Neural cell (in vitro differentiated cells): Measurements from ENCODE around the gene DEPDC5. TPM values are rescaled to one million over a fixed set of nuclear protein-coding genes. Genes with fewer than 3 reads are reported as not detected.
A peak's percentile ranks its signal among the peaks of the same experiment; 100 is the strongest.

ENCODE experiments used
- H2AFZ ChIP-seq: fragments of 200-600, 300-800 bp; sonication (generic), shearing (Covaris generic); 2 replicates; pipeline ENCODE4 v1.6.0; 2014; ENCODE audit warnings: low read depth, mild to moderate bottlenecking, antibody characterized with exemption, low read length, moderate library complexity
- H3F3A ChIP-seq: fragments of 200-600 bp; shearing (Covaris generic); 2 replicates; pipeline ENCODE4 v1.6.1; 2016; ENCODE audit warnings: mild to moderate bottlenecking, moderate library complexity, mixed read lengths, antibody characterized with exemption, low read length; ENCODE audit not compliant: insufficient read depth, poor library complexity, severe bottlenecking
- H3K27ac ChIP-seq: fragments of 200-600, 300-800 bp; sonication (generic), shearing (Covaris generic); 2 replicates; pipeline ENCODE4 v1.5.1; 2014; ENCODE audit warnings: mild to moderate bottlenecking, low read length, moderate library complexity
- H3K27me3 ChIP-seq: fragments of 300-800, 200-600 bp; sonication (generic), shearing (Covaris generic); 2 replicates; pipeline ENCODE4 v1.6.0; 2014; ENCODE audit warnings: mild to moderate bottlenecking, low read depth, low read length, moderate library complexity; ENCODE audit not compliant: insufficient read depth
- H3K36me3 ChIP-seq: fragments of 300-800, 200-600 bp; sonication (generic), shearing (Covaris generic); 2 replicates; pipeline ENCODE4 v1.5.1; 2014; ENCODE audit warnings: mild to moderate bottlenecking, antibody characterized with exemption, low read length, moderate library complexity; ENCODE audit not compliant: insufficient read depth
- H3K4me2 ChIP-seq: fragments of 300-800, 200-600 bp; sonication (generic), shearing (Covaris generic); 2 replicates; pipeline ENCODE4 v1.6.0; 2014; ENCODE audit warnings: mild to moderate bottlenecking, low read length
- H3K4me3 ChIP-seq: fragments of 300-800, 200-600 bp; sonication (generic), shearing (Covaris generic); 2 replicates; pipeline ENCODE4 v1.5.1; 2014; ENCODE audit warnings: mild to moderate bottlenecking, low read length, moderate library complexity
- H3K79me2 ChIP-seq: fragments of 200-600 bp; shearing (Covaris generic); replicated peaks from 2 replicates; pipeline ENCODE4 v1.6.0; 2014; ENCODE audit warnings: mild to moderate bottlenecking, low read length, moderate library complexity; ENCODE audit not compliant: insufficient read depth
- H3K9ac ChIP-seq: fragments of 300-800, 200-600 bp; sonication (generic), shearing (Covaris generic); 2 replicates; pipeline ENCODE4 v1.6.1; 2016; ENCODE audit warnings: mild to moderate bottlenecking, low read length, mixed read lengths
- H3K9me2 ChIP-seq: fragments of 200-600 bp; shearing (Covaris generic); 2 replicates; pipeline ENCODE4 v1.6.1; 2016; ENCODE audit warnings: mild to moderate bottlenecking, low read length, mixed read lengths; ENCODE audit not compliant: insufficient read depth
- H3K9me3 ChIP-seq: fragments of 200-600, 300-800 bp; sonication (generic), shearing (Covaris generic); 2 replicates; pipeline ENCODE4 v1.6.1; 2016; ENCODE audit warnings: mild to moderate bottlenecking, mixed run types, low read length, moderate library complexity, mixed read lengths
- H4K20me1 ChIP-seq: fragments of 200-600 bp; shearing (Covaris generic); 2 replicates; pipeline ENCODE4 v1.6.1; 2016; ENCODE audit warnings: mild to moderate bottlenecking, mixed run types; ENCODE audit not compliant: insufficient read depth
- EP300 ChIP-seq: fragments of 450-650 bp; conservative IDR thresholded peaks from 2 replicates; pipeline ENCODE4 v1.6.1; 2014; ENCODE audit warnings: antibody characterized with exemption, mild to moderate bottlenecking, moderate library complexity; ENCODE audit not compliant: poor library complexity, severe bottlenecking
- EZH2 ChIP-seq: fragments of 200-600, 300-800 bp; shearing (Covaris generic), sonication (generic); IDR thresholded peaks from 2 replicates; pipeline ENCODE4 v1.6.1; 2014; ENCODE audit warnings: antibody characterized with exemption, low read length, borderline replicate concordance, mild to moderate bottlenecking; ENCODE audit not compliant: insufficient read depth, poor library complexity, severe bottlenecking
- MXI1 ChIP-seq: fragments of 450-650 bp; conservative IDR thresholded peaks from 2 replicates; pipeline ENCODE4 v1.6.1; 2014; ENCODE audit warnings: antibody characterized with exemption, mild to moderate bottlenecking; ENCODE audit not compliant: poor library complexity, severe bottlenecking
- POLR2AphosphoS5 ChIP-seq: IDR thresholded peaks from 2 replicates; pipeline ENCODE4 v1.6.1; 2012
- RAD21 ChIP-seq: fragments of 450-650 bp; conservative IDR thresholded peaks from 2 replicates; pipeline ENCODE4 v1.6.1; 2014; ENCODE audit warnings: antibody characterized with exemption, mild to moderate bottlenecking, moderate library complexity
- SMC3 ChIP-seq: fragments of 450-650 bp; conservative IDR thresholded peaks from 2 replicates; pipeline ENCODE4 v1.6.1; 2014; ENCODE audit warnings: antibody characterized with exemption, mild to moderate bottlenecking, moderate library complexity; ENCODE audit not compliant: poor library complexity
- TAF1 ChIP-seq: IDR thresholded peaks from 2 replicates; pipeline ENCODE4 v1.6.1; 2012; ENCODE audit warnings: low read depth
- polyA plus RNA-seq: library from polyadenylated mRNA; depleted of rRNA; stranded (reverse); fragments of >200 nt; gene quantifications from 2 replicates; pipeline ENCODE4 v1.2.3, GENCODE V29; 2014
- TF ChIP-seq, protein P1 (sequence below): IDR thresholded peaks from 2 replicates; pipeline ENCODE4 v1.6.1; 2012; ENCODE audit warnings: borderline replicate concordance
- TF ChIP-seq, protein P2 (sequence below): fragments of 450-650 bp; IDR thresholded peaks from 2 replicates; pipeline ENCODE4 v1.5.1; 2014; ENCODE audit warnings: antibody characterized with exemption, mild to moderate bottlenecking, moderate library complexity; ENCODE audit not compliant: poor library complexity, severe bottlenecking

Gene DEPDC5
- polyA plus RNA-seq, 1 donor from 2014 or later, result 11.3 TPM

DNA sequence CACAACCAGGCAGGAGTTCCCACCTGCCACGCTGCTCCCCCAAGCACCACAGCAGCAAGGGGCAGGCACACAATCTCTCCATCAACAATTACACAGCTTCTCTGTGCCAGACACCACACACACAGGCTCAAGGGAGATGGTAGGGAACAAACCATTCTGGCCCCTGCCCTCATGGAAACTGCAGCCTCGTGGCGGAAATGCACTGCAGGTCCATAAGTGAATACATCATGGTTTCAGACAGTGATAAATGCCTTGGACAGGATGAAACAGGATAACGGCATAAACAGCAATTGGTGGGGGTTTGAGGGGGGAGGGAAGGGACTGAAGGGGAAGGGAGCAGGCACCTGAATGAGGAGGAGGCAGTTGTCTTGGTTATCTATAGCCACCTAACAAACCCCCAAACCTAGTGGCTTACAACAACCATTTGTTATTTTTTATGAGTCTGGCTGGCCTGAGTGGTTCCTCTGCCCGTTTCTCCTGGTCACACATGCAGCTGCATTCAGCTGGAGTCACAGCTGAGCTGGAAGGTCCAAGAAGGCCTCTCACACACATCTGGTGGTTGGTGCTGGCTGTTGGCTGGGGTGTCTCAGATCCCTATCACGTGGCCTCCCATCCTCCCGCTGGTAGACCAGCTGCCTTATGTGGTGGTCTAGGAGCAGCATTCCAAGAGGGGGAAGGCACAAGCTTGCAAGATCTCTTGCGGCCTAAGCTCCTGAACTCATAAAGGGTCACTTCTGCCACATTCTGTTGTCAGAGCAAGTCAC lies 175.5 kb downstream of the DEPDC5 start:
- Histone ChIP-seq H3K4me2 (no peak overlapping the region), H3K9me2 (no peaks in the 10 kb centered on the region), H3K27me3 (no peaks in the 10 kb centered on the region), H3K27ac (peak overlapping the region; percentile 69), H3F3A (no peaks in the 10 kb centered on the region), H3K9me3 (no peaks in the 10 kb centered on the region), H3K9ac (peak overlapping the region; percentile 49), H2AFZ (no peak overlapping the region), H3K79me2 (no peaks in the 10 kb centered on the region), H3K4me3 (no peak overlapping the region), H4K20me1 (no peaks in the 10 kb centered on the region), H3K36me3 (no peaks in the 10 kb centered on the region)
- TF ChIP-seq, protein P1, sequence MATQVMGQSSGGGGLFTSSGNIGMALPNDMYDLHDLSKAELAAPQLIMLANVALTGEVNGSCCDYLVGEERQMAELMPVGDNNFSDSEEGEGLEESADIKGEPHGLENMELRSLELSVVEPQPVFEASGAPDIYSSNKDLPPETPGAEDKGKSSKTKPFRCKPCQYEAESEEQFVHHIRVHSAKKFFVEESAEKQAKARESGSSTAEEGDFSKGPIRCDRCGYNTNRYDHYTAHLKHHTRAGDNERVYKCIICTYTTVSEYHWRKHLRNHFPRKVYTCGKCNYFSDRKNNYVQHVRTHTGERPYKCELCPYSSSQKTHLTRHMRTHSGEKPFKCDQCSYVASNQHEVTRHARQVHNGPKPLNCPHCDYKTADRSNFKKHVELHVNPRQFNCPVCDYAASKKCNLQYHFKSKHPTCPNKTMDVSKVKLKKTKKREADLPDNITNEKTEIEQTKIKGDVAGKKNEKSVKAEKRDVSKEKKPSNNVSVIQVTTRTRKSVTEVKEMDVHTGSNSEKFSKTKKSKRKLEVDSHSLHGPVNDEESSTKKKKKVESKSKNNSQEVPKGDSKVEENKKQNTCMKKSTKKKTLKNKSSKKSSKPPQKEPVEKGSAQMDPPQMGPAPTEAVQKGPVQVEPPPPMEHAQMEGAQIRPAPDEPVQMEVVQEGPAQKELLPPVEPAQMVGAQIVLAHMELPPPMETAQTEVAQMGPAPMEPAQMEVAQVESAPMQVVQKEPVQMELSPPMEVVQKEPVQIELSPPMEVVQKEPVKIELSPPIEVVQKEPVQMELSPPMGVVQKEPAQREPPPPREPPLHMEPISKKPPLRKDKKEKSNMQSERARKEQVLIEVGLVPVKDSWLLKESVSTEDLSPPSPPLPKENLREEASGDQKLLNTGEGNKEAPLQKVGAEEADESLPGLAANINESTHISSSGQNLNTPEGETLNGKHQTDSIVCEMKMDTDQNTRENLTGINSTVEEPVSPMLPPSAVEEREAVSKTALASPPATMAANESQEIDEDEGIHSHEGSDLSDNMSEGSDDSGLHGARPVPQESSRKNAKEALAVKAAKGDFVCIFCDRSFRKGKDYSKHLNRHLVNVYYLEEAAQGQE, result no peak
- TF ChIP-seq RAD21 (no peak), EP300 (no peak), TAF1 (no peak), MXI1 (no peak), SMC3 (no peak), POLR2AphosphoS5 (no peak), EZH2 (no peak)
- TF ChIP-seq, protein P2, sequence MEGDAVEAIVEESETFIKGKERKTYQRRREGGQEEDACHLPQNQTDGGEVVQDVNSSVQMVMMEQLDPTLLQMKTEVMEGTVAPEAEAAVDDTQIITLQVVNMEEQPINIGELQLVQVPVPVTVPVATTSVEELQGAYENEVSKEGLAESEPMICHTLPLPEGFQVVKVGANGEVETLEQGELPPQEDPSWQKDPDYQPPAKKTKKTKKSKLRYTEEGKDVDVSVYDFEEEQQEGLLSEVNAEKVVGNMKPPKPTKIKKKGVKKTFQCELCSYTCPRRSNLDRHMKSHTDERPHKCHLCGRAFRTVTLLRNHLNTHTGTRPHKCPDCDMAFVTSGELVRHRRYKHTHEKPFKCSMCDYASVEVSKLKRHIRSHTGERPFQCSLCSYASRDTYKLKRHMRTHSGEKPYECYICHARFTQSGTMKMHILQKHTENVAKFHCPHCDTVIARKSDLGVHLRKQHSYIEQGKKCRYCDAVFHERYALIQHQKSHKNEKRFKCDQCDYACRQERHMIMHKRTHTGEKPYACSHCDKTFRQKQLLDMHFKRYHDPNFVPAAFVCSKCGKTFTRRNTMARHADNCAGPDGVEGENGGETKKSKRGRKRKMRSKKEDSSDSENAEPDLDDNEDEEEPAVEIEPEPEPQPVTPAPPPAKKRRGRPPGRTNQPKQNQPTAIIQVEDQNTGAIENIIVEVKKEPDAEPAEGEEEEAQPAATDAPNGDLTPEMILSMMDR, result no peak

DNA sequence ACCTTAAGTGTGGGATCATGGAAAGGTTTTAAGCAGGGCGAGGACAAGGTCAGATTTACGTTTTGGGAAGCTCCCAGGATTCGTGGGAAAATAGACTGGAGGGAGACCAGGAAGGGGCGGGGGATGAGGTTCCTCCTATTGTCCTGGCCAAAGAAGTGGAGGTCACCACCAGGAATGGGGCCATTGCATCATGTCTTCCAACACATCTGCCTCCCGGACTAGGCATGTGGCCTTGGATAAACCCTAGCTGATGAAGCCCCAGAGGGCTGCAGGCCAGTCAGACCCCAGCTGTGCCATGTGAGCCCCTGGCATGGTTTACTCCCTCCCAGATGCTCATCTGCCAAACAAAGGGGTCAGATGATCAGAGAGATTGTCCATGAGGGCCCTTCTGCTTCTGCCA lies 179.0 kb downstream of the DEPDC5 start:
- H3K27me3 ChIP-seq, result no peaks in the 10 kb centered on the region
- TF ChIP-seq SMC3, result no peak
- TF ChIP-seq, protein P2, result no peak
- no peak for TF ChIP-seq EZH2
- TF ChIP-seq MXI1, result no peak
- TF ChIP-seq EP300, result no peak
- no peak for TF ChIP-seq RAD21
- no peak overlapping the region for H3K4me2 ChIP-seq
- no peaks in the 10 kb centered on the region for H3K79me2 ChIP-seq
- H2AFZ ChIP-seq, result no peak overlapping the region
- no peaks in the 10 kb centered on the region for H3F3A ChIP-seq
- no peak overlapping the region for H3K27ac ChIP-seq
- no peak overlapping the region for H3K4me3 ChIP-seq
- no peak overlapping the region for H3K9ac ChIP-seq
- no peaks in the 10 kb centered on the region for H4K20me1 ChIP-seq
- no peaks in the 10 kb centered on the region for H3K36me3 ChIP-seq
- H3K9me3 ChIP-seq, result no peaks in the 10 kb centered on the region
- no peaks in the 10 kb centered on the region for H3K9me2 ChIP-seq
